Stimulated activated CD8-positive, alpha-beta memory T cell treated with anti-CD3 and anti-CD28 coated beads, Interleukin-2, amount 100 ng/mL, for 48 hours (primary cell): ENCODE data around the gene GPR82.
A peak's percentile ranks its signal among the peaks of the same experiment; 100 is the strongest.
"Not testable (repeated sequence)": the region's sequence is repeated elsewhere in the genome, so short reads cannot be mapped to it uniquely, and the experiment has no call there.

Experiments
- DNase-seq, 2 donors: peaks; one replicate each; pipeline ENCODE4 v3.0.0-alpha.2; 2020; ENCODE audit warnings: low read depth in 2 of 2

GPR82 gene

DNA sequence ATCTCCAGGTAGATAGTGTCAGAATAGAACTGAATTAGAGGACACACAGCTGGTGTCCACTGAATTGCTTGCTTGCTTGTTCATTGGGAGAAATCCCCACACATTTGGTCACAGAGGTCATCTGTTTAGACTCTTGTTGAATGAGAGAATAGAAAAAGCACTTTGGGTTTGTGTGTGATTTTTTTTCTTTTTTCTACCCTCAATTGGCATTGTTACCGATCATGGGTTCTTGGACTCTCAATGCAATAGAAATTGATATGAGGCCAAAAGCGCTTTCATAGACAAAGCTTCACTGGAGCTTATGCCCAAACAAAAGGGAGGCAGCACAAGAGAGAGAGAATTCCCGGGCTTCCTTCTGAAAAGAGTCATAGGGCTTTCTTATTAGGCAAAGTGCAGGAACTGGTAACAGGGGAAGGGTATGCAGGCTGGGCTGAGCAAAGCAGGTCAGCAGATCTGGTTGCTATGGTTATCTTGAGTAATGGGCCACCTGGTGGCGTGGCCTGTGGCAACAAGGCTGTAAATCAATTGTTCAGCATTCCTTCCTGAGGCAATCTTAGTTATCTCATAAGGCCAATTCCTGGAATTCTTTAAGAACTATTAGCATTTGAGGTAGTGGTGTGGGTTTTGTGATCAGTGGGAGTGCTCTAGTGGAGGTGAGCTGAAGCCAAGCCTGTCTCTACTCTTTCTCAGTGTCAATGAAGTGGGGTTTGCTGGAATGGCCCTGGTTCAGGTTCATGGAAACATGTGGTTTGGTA lies 5.3 kb upstream of the GPR82 start:
- DNase-seq: no peak

- not testable (repeated sequence) for DNase-seq
Measured at GRCh38 chrX:41719610-41720009, 4.4 kb upstream of the GPR82 start.

DNA sequence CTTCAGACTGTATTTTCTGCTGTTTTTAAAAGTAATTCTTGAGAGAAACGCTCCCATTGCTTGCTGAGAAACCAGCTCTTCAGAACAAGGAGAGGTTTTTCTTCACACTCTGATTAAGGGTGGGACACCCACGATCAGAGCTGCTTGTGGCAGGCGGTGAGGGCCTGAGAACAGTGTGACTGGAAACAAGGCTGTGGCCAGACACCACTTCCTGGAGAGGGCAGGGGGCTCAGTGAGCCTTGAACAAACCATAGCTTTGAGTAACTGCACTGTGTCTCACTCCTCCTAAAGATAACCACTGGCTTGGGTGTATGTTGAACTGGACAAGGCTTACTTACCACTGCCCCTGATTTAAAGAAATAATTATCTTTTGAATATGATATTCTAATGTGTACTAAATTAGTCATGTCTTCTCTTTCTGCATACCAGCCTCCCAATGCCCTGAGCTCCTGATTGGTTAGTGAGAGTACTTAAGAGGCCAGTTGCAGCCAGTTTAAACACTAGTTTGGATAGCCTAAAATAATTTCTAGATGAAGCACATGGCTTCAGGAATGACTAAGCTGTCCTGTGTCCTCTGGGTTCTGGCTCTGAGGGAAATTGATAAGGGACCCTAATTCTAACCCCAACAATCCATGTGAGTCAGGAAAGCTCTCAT lies 3.7 kb upstream of the GPR82 start:
- peak; percentile 22 to 41 for DNase-seq

DNA sequence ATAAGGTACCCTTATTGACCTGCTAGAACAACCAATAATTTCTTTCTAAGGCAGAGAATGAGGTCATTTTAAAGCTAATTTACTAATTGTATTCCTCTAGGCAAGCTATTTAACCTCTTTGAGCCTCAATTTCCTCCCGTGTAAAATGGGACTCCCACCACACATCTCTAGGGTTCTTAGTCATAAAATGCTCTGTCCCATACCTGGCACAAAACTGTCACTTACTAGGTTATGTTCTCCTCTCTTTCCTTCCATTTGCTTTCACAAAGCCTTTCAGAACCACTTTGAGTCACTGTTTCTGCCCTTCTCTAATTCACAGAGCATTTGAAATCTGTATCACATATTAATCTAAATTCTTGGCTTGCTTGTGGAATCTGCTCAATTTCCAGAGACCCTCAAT lies 2.4 kb upstream of the GPR82 start:
- DNase-seq: no peak

GRCh38 chrX:41722214-41722613 lies 1.8 kb upstream of the GPR82 start:
- no peak for DNase-seq

DNA sequence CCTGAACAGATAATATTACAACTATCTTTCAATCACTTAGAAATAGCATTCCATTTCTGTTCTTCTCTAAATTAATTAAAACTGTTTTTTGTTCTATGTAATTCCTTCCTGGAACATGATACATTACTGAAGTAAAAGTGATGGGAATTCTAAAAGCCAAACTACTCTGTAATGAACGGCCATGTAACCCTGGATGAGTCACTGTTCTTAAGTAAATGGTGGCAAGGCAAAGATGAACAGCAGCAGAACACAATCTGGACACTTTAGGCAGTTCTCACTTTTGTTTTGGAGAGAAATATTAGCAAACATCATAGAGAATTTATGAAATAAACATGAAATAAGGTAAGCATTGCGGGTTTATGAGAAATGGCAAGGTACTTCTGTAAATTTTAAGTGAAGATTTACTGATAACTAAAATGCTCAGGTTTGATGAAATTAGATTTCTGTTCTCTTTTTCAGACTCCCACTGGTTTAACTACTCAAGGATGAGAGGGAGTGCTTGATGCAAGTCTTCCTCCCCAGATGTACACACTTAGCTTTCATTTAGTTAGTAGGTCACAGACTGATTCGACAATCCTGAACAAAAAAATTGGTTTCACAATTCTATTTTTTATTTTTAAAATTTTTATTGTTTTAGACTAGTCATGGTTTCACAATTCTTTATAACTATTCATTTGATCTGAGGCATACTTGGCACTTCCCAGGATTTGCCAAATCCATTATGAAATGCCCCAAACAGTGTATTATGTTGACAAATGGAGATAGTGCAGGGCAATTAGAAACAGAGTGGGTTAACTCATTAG lies 964 bp upstream of the GPR82 start:
- DNase-seq: no peak

DNA sequence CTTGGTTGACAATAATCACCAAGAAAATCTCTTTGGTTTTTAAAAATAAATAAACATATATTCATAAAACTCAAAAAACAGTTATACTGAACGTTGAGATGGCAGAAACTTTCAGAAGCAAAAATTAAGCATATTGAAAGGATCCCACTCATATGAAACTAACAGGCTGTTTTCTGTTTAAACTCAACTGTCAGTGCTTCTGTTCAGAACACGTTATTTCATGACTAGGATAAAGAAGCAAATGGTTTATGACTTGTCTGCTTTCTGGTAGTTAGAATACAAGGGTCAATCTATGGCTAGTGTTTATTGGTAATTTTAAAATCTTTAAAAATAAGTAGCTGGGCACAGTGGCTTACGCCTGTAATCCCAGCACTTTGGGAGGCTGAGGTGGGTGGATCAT lies 4.1 kb downstream of the GPR82 start:
- DNase-seq: no peak

GRCh38 chrX:41730081-41730480 lies 6.1 kb downstream of the GPR82 start:
- DNase-seq: no peak

DNA sequence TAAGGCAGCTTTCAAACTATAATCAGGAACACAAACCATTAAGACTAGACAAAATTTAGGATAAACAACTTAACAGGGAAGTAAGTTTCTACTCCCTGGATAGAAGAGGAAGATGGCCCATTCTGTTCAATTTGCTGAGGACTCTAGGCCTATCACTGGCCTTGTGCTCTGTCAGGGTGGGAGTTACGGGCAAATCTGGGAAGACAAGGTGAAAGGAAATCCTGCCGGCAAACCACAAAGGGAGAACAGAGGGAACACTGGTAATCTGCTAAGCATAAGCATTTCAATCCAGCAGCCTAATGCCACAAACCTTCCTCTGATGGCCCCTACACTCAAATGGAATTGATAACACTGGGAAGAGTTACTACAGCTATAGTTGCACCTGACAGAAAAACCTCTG lies 8.3 kb downstream of the GPR82 start:
- no peak for DNase-seq

GRCh38 chrX:41733939-41734338 lies 10.0 kb downstream of the GPR82 start:
- no peak for DNase-seq

- DNase-seq: no peak
Measured at GRCh38 chrX:41734530-41734929, 10.5 kb downstream of the GPR82 start.

DNA sequence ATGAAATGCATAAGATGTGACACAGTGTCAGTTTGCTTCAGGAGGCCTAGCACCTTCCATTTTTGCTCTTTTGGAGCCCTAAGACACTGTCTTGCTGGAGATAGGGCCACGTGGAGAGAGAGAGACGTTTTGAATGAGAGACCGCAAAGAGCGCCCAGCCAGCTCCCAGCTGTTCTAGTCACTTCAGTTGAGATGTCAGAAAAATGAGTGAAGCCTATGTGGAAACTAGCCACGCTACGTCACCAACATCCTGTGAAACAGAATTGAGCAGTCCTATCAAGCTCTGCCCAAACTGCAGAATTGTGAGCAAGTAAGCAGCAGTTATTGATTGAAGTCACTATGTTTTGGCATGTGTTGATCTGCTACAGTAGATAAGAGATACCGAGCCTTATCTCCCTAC lies 13.1 kb downstream of the GPR82 start:
- no peak for DNase-seq

DNA sequence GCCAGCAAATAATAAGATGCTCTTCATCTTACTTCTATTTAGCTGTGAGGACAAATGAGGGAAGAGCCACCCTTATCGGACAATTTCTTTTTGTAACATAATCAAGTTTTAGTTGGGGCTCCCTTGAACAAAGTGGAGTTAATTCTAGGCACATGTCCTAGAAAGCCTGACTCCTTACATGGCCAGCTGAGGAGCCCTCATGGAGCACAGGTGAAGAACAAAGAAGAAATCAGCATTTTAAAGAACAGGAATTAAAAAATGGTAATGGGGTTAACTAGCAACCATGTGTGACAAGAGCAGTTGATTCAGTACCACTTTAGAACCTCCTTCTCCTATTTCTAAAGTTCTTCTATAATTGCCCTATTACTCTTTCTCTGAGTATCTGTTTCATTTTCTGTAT lies 15.9 kb downstream of the GPR82 start:
- no peak for DNase-seq

- DNase-seq: no peak
Measured at GRCh38 chrX:41750716-41751115, 26.7 kb downstream of the GPR82 start.

- no peak for DNase-seq
Measured at GRCh38 chrX:41758401-41758800, 34.4 kb downstream of the GPR82 start.

- no peak for DNase-seq
Measured at GRCh38 chrX:41759817-41760216, 35.8 kb downstream of the GPR82 start.

GRCh38 chrX:41761169-41761568 lies 37.2 kb downstream of the GPR82 start:
- DNase-seq: no peak

- DNase-seq: no peak
Measured at GRCh38 chrX:41761702-41762101, 37.7 kb downstream of the GPR82 start.

DNA sequence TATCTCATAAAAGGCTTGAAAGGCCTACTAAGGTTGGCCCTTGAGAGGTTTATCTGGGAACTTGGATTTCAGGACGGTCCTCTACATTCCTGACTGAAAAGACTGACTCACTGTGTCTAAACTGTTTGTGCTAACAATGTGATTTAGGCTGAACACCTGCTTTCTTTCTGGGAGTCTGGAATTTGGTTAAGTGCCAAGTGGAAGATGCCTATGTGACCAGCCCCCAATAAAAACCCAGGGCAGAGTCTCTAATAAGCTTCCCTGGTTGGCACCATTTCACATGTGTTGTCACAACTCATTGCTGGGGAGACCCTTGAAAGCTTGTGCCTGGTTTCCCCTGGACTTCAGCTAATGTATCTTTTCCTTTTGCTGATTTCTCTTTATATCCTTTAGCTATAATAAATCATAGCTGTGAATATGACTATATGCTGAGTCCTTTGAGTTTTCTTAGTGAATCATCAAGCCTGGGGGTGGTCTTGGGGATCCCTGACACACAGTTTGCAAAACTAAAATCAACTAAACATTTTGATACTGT lies 55.1 kb downstream of the GPR82 start:
- DNase-seq: no peak
